K562 (cell line): Measurements from ENCODE around the gene PSMD9. TPM values are rescaled to one million over a fixed set of nuclear protein-coding genes. Genes with fewer than 3 reads are reported as not detected.

Experiments used
- CHCHD3 ChIP-seq: fragments of 250-450 bp; sonication (Bioruptor Pico); IDR thresholded peaks from 2 replicates; pipeline ENCODE4 v2.1.2; 2022; ENCODE audit warnings: mild to moderate bottlenecking
- NBN ChIP-seq: fragments of 450-650 bp; IDR thresholded peaks from 2 replicates; pipeline ENCODE4 v1.6.1; 2016; ENCODE audit warnings: low read depth, mild to moderate bottlenecking
- ZNF146 ChIP-seq: IDR thresholded peaks from one replicate; pipeline ENCODE4 v1.6.1; 2018; ENCODE audit warnings: missing compliant biosample characterization; ENCODE audit not compliant: unreplicated experiment
- ZNF644 ChIP-seq: fragments of 200-800 bp; sonication (Bioruptor generic); IDR thresholded peaks from 2 replicates; pipeline ENCODE4 v1.6.1; 2016; ENCODE audit warnings: low read depth, missing genetic modification characterization, missing compliant biosample characterization
- polyA plus RNA-seq, 8 experiments: library from polyadenylated mRNA; depleted of rRNA in 4 of 8; stranded (reverse) in 5 of 8; unstranded in 3 of 8; fragments of >200 nt; fragmentation: Nextera tagmentation in 2 of 8; fragmentation: Illumina TruSeq in 1 of 8; extraction: Ambion mirVana in 2 of 8; extraction: Trizol in 1 of 8; gene quantifications; 2 replicates each; pipeline versions ENCODE4 v1.2.1 to v1.2.3, GENCODE V29; 2011 to 2014; ENCODE audit warnings: inconsistent platforms in 1 of 8, missing spikeins in 1 of 8
- total RNA-seq, 7 experiments: library from RNA; depleted of rRNA in 6 of 7; stranded (reverse); fragments of >200 nt in 6 of 7; fragmentation: Illumina TruSeq in 2 of 7; extraction: Trizol in 2 of 7; gene quantifications; 2 replicates each; pipeline versions ENCODE4 v1.2.1 to v1.2.3, GENCODE V29; 2011 to 2021; ENCODE audit warnings: low replicate concordance in 1 of 7
- TF ChIP-seq, protein P1 (sequence below): fragments of 250-450 bp; sonication (Bioruptor Pico); IDR thresholded peaks from 2 replicates; pipeline ENCODE4 v1.8.0; 2022; ENCODE audit warnings: inconsistent platforms, mild to moderate bottlenecking, moderate library complexity, borderline replicate concordance
- TF ChIP-seq, protein P2 (sequence below): sonication (generic); formaldehyde crosslinking; IDR thresholded peaks from 2 replicates; pipeline ENCODE4 v1.8.1; 2023; ENCODE audit warnings: mild to moderate bottlenecking, missing genetic modification reagents
- TF ChIP-seq, protein P3 (sequence below): fragments of 450-650 bp; conservative IDR thresholded peaks from 2 replicates; pipeline ENCODE4 v1.6.1; 2016; ENCODE audit warnings: missing genetic modification characterization, low read depth, mild to moderate bottlenecking, missing compliant biosample characterization, moderate library complexity
- TF ChIP-seq, protein P4 (sequence below), 2 experiments: fragments of 450-650 bp in 1 of 2; IDR thresholded peaks; 2 replicates each; pipeline ENCODE4 v1.6.1; 2011 to 2017; ENCODE audit warnings: low read depth in 2 of 2, antibody characterized with exemption in 1 of 2, borderline replicate concordance in 1 of 2, low read length in 1 of 2, mild to moderate bottlenecking in 1 of 2, mixed read lengths in 1 of 2; ENCODE audit not compliant: control insufficient read depth in 1 of 2
- TF ChIP-seq, protein P5 (sequence below): sonication (generic); formaldehyde crosslinking; IDR thresholded peaks from 2 replicates; pipeline ENCODE4 v1.8.0; 2023; ENCODE audit warnings: missing genetic modification reagents, mild to moderate bottlenecking, borderline replicate concordance

Gene PSMD9
- total and polyA plus RNA-seq, 9 of the 15 experiments (the other 6 are each of a cell fraction or from before 2014, with no cell fraction given), result 12.2 to 143 (median 61.3) TPM

DNA sequence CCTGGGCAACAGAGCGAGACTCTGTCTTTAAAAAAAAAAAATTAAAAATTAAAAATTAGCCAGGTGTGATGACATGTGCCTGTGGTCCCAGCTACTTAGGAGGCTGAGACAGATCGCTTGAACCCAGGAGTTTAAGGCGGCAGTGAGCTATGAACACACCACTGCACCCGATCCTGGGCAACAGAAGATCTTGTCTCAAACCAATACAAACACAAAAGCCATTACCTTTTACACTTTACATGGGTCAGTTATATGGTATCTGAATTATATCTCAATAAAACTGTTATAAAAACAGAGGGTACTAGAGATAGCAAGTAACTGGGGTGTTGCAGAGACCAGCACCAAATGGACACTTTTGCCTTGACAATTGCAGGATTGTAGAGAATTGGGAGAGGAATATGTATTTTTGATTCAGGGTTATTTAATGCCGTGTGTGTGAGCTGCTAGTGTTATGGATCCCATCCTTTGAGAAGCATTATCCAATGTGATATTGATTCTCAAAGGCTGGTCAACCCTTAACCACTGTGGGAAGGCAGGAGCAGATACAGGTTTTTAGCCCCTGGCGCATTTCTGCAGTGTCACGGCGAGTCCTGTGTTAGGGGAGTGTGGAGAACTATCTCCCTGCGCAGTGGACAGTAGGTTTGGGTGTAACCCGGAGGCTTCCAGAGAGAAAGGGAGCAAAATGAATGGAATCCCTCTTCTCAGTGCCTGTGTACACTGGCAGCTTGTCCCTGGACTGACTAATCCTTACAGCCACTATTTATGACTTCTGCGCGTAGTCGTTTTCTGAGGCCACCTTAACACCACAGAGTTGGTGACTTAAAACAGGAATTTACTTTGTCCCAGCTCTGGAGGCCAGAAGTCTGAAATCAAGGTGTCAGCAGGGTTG is 4.3 kb downstream of the PSMD9 start (continued):
- TF ChIP-seq, protein P1, sequence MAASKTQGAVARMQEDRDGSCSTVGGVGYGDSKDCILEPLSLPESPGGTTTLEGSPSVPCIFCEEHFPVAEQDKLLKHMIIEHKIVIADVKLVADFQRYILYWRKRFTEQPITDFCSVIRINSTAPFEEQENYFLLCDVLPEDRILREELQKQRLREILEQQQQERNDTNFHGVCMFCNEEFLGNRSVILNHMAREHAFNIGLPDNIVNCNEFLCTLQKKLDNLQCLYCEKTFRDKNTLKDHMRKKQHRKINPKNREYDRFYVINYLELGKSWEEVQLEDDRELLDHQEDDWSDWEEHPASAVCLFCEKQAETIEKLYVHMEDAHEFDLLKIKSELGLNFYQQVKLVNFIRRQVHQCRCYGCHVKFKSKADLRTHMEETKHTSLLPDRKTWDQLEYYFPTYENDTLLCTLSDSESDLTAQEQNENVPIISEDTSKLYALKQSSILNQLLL (CRISPR knock-in tag), result no peak
- TF ChIP-seq, protein P2, sequence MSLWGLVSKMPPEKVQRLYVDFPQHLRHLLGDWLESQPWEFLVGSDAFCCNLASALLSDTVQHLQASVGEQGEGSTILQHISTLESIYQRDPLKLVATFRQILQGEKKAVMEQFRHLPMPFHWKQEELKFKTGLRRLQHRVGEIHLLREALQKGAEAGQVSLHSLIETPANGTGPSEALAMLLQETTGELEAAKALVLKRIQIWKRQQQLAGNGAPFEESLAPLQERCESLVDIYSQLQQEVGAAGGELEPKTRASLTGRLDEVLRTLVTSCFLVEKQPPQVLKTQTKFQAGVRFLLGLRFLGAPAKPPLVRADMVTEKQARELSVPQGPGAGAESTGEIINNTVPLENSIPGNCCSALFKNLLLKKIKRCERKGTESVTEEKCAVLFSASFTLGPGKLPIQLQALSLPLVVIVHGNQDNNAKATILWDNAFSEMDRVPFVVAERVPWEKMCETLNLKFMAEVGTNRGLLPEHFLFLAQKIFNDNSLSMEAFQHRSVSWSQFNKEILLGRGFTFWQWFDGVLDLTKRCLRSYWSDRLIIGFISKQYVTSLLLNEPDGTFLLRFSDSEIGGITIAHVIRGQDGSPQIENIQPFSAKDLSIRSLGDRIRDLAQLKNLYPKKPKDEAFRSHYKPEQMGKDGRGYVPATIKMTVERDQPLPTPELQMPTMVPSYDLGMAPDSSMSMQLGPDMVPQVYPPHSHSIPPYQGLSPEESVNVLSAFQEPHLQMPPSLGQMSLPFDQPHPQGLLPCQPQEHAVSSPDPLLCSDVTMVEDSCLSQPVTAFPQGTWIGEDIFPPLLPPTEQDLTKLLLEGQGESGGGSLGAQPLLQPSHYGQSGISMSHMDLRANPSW (CRISPR knock-in tag), result no peak
- TF ChIP-seq, protein P3, sequence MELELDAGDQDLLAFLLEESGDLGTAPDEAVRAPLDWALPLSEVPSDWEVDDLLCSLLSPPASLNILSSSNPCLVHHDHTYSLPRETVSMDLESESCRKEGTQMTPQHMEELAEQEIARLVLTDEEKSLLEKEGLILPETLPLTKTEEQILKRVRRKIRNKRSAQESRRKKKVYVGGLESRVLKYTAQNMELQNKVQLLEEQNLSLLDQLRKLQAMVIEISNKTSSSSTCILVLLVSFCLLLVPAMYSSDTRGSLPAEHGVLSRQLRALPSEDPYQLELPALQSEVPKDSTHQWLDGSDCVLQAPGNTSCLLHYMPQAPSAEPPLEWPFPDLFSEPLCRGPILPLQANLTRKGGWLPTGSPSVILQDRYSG (tag), result no peak
- TF ChIP-seq ZNF644 (no peak), NBN (0 out of 2 replicates have a peak, but pooled peaks have one; percentile 57), ZNF146 (CRISPR knock-in tag) (no peak), CHCHD3 (CRISPR knock-in tag) (no peak)
- TF ChIP-seq, protein P4, sequence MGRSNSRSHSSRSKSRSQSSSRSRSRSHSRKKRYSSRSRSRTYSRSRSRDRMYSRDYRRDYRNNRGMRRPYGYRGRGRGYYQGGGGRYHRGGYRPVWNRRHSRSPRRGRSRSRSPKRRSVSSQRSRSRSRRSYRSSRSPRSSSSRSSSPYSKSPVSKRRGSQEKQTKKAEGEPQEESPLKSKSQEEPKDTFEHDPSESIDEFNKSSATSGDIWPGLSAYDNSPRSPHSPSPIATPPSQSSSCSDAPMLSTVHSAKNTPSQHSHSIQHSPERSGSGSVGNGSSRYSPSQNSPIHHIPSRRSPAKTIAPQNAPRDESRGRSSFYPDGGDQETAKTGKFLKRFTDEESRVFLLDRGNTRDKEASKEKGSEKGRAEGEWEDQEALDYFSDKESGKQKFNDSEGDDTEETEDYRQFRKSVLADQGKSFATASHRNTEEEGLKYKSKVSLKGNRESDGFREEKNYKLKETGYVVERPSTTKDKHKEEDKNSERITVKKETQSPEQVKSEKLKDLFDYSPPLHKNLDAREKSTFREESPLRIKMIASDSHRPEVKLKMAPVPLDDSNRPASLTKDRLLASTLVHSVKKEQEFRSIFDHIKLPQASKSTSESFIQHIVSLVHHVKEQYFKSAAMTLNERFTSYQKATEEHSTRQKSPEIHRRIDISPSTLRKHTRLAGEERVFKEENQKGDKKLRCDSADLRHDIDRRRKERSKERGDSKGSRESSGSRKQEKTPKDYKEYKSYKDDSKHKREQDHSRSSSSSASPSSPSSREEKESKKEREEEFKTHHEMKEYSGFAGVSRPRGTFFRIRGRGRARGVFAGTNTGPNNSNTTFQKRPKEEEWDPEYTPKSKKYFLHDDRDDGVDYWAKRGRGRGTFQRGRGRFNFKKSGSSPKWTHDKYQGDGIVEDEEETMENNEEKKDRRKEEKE (IDR thresholded peaks at IDR 0.05; ENCODE audit: borderline replicate concordance in 1 of 2, control insufficient read depth in 1 of 2, low read depth in 2 of 2, low read length in 1 of 2), result no peak
- TF ChIP-seq, protein P5, sequence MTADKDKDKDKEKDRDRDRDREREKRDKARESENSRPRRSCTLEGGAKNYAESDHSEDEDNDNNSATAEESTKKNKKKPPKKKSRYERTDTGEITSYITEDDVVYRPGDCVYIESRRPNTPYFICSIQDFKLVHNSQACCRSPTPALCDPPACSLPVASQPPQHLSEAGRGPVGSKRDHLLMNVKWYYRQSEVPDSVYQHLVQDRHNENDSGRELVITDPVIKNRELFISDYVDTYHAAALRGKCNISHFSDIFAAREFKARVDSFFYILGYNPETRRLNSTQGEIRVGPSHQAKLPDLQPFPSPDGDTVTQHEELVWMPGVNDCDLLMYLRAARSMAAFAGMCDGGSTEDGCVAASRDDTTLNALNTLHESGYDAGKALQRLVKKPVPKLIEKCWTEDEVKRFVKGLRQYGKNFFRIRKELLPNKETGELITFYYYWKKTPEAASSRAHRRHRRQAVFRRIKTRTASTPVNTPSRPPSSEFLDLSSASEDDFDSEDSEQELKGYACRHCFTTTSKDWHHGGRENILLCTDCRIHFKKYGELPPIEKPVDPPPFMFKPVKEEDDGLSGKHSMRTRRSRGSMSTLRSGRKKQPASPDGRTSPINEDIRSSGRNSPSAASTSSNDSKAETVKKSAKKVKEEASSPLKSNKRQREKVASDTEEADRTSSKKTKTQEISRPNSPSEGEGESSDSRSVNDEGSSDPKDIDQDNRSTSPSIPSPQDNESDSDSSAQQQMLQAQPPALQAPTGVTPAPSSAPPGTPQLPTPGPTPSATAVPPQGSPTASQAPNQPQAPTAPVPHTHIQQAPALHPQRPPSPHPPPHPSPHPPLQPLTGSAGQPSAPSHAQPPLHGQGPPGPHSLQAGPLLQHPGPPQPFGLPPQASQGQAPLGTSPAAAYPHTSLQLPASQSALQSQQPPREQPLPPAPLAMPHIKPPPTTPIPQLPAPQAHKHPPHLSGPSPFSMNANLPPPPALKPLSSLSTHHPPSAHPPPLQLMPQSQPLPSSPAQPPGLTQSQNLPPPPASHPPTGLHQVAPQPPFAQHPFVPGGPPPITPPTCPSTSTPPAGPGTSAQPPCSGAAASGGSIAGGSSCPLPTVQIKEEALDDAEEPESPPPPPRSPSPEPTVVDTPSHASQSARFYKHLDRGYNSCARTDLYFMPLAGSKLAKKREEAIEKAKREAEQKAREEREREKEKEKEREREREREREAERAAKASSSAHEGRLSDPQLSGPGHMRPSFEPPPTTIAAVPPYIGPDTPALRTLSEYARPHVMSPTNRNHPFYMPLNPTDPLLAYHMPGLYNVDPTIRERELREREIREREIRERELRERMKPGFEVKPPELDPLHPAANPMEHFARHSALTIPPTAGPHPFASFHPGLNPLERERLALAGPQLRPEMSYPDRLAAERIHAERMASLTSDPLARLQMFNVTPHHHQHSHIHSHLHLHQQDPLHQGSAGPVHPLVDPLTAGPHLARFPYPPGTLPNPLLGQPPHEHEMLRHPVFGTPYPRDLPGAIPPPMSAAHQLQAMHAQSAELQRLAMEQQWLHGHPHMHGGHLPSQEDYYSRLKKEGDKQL (CRISPR knock-in tag), result no peak
